Urinary bladder (tissue), 4 donors: Measurements from ENCODE around the gene RFNG. TPM values are rescaled to one million over a fixed set of nuclear protein-coding genes. Genes with fewer than 3 reads are reported as not detected.

Experiments used
- DNase-seq: peaks from one replicate; pipeline ENCODE4 v3.0.0-alpha.2; 2015; ENCODE audit errors: extremely low spot score
- H3K27ac ChIP-seq: one replicate; pipeline ENCODE4 v1.5.1; 2013; ENCODE audit warnings: low read depth, mild to moderate bottlenecking, moderate library complexity
- H3K36me3 ChIP-seq: one replicate; pipeline ENCODE4 v1.6.1; 2013; ENCODE audit warnings: mild to moderate bottlenecking, moderate library complexity; ENCODE audit not compliant: insufficient read depth
- H3K4me1 ChIP-seq: one replicate; pipeline ENCODE4 v1.6.1; 2013; ENCODE audit warnings: mild to moderate bottlenecking, moderate library complexity; ENCODE audit not compliant: insufficient read depth
- H3K4me3 ChIP-seq: one replicate; pipeline ENCODE4 v1.5.1; 2013; ENCODE audit warnings: low read depth, low read length
- WGBS: extraction: QIAGEN DNeasy Blood & Tissue Kit; methylation state at CpG from one replicate; pipeline ENCODE4 v1.1.7; 2013; 5-methylcytosine and 5-hydroxymethylcytosine counted together
- polyA plus RNA-seq: library from polyadenylated mRNA; stranded (reverse); fragments of 200-250 nt; gene quantifications from one replicate; pipeline ENCODE4 v1.2.3, GENCODE V29; 2013
- total RNA-seq: library from RNA; depleted of rRNA; stranded (reverse); fragments of >200 nt; gene quantifications from one replicate; pipeline ENCODE4 v1.2.3, GENCODE V29; 2014
- donor health status: healthy with polysubstance abuse.
- donor health status: healthy.

RFNG gene
- total and polyA plus RNA-seq, 2 donors = 16.5 to 47.0 TPM

DNA sequence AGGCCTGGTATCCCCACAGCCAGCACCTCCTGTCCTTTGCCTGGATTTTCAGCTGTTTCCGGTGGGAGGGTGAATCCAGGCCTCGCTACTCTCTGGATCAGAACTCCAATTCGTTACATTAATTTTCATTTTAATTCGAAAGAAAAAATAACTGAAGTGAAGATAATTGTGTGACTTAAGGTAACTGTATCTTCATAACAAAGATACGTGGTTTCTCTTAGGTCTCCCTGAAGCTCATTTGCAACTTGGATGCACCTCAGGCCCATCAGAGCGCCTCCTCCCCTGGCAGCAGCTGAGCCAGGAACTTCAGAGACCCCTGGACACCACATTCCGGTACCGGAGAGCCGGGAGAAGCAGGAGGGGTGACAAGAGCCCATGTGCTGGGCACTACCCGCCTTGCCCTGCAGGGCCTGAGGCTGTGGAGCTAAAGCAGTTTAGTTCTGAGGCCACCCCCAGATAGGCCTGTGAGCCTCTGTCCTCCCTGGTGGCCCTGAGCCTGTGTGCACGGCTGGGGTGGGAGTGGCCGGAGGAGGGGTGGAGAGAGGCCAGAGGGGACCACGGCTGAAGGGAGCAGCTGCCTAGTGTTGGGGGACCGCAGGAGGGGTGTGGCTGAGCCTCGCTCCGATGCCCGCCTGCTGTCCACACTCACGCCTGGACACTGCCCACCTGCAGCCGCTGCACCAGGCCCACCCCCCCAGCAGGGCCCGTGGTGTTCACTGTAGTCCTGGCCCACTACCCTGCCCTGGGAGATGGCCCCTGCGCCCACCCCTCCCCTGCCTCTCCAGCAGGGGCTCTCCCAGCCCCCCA, 25.4 kb upstream of the RFNG start:
- Histone ChIP-seq H3K27ac (no peak overlapping the region), H3K4me1 (no peaks in the 10 kb centered on the region), H3K36me3 (peaks cover 6% of the 10 kb centered on the region), H3K4me3 (no peak overlapping the region)
- WGBS = 56% methylated on average over 21 of the region's 21 CpGs
- no peak for DNase-seq

DNA sequence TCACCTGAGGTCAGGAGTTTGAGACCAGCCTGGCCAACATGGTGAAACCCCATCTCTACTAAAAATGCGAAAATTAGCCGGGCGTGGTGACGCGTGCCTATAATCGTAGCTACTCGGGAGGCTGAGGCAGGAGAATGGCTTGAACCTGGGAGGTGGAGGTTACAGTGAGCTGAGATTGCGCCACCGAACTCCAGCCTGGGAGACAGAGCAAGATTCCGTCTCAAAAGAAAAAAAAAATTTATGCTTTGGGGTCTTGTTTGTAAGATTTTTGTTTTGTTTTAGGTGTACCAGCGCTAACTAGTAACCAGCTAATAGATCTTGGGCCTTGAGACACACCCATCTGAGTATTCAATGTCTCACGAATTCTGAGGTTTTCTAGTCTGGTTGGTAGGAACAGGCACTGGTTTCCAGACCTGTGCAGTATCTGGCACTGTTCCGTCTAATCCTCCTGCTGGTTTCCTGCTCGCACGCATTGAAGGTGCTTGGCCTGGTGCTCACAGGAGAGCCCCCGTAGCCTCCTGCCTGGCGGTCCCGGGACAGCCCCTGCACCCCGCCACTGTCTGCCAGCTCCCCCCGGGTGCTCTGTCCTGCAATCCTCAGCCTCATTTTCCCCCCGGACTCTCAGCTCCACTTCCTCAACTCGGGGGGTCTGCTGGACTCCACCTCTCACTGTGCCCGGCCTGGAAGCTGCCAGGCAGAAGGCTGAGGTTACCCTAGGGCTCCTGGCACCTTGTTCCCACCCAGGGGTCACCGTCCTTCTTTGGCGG, 24.6 kb upstream of the RFNG start:
- WGBS = 80% methylated on average over 25 of the region's 25 CpGs
- Histone ChIP-seq H3K4me3 (no peak overlapping the region), H3K4me1 (no peaks in the 10 kb centered on the region), H3K27ac (no peak overlapping the region), H3K36me3 (peaks cover 3% of the 10 kb centered on the region)
- DNase-seq = no peak

DNA sequence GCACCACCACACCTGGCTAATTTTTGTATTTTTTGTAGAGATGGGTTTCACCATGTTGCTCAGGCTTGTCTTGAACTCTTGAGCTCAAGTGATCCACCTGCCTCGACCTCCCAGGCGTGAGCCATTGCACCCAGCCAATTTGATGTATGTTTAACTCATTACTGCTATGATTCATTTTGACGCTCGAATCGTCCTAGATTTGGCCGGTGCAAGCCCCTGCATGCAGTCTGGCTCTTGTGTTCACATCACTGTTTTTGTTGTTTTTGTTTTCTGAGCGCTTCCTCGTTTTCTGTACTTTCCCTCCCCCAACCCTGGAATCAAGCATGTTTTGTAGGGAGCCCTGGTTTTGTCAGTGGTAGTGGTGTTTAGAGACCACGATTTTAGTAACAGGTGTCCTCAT, 21.8 kb upstream of the RFNG start:
- Histone ChIP-seq H3K27ac (no peak overlapping the region), H3K4me3 (no peak overlapping the region)
- WGBS = 86% methylated on average over 9 of the region's 9 CpGs

GRCh38 chr17:82072827-82073226, 21.2 kb upstream of the RFNG start:
- WGBS = 83% methylated on average over 6 of the region's 6 CpGs
- DNase-seq = no peak
- Histone ChIP-seq H3K4me3 (no peak overlapping the region), H3K27ac (no peak overlapping the region), H3K4me1 (no peaks in the 10 kb centered on the region), H3K36me3 (no peaks in the 10 kb centered on the region)

More for the DNA sequence above, 21.8 kb upstream of the RFNG start:
- H3K4me1 ChIP-seq = no peaks in the 10 kb centered on the region
- no peaks in the 10 kb centered on the region for H3K36me3 ChIP-seq
- DNase-seq = no peak

GRCh38 chr17:82070611-82071010, 19.0 kb upstream of the RFNG start:
- DNase-seq = no peak
- peaks cover 4% of the 10 kb centered on the region for H3K4me1 ChIP-seq
- H3K4me3 ChIP-seq = no peak overlapping the region
- H3K27ac ChIP-seq = no peak overlapping the region
- H3K36me3 ChIP-seq = no peaks in the 10 kb centered on the region

GRCh38 chr17:82065638-82066303, 14.2 kb upstream of the RFNG start, which contains the start of gene DUS1L:
TSS of gene DUS1L (minus strand) at chr17:82065804. CDS start at chr17:82065059, 745 bp downstream.
- no peak for DNase-seq
- no peaks in the 10 kb centered on the region for H3K36me3 ChIP-seq
- H3K27ac ChIP-seq = peak within 1 kb of the TSS; percentile 87
- H3K4me1 ChIP-seq = peaks cover 4% of the 10 kb centered on the region
- WGBS = 11% methylated on average over 88 of the region's 88 CpGs
- H3K4me3 ChIP-seq = peak within 1 kb of the TSS; percentile 94

GRCh38 chr17:82065193-82065637, 13.6 kb upstream of the RFNG start:
- peak overlapping the region; percentile 94 for H3K4me3 ChIP-seq
- peaks cover 4% of the 10 kb centered on the region for H3K4me1 ChIP-seq
- peak overlapping the region; percentile 45 for H3K27ac ChIP-seq
- H3K36me3 ChIP-seq = no peaks in the 10 kb centered on the region
- DNase-seq = no peak
- 1% methylated on average over 47 of the region's 47 CpGs for WGBS

DNA sequence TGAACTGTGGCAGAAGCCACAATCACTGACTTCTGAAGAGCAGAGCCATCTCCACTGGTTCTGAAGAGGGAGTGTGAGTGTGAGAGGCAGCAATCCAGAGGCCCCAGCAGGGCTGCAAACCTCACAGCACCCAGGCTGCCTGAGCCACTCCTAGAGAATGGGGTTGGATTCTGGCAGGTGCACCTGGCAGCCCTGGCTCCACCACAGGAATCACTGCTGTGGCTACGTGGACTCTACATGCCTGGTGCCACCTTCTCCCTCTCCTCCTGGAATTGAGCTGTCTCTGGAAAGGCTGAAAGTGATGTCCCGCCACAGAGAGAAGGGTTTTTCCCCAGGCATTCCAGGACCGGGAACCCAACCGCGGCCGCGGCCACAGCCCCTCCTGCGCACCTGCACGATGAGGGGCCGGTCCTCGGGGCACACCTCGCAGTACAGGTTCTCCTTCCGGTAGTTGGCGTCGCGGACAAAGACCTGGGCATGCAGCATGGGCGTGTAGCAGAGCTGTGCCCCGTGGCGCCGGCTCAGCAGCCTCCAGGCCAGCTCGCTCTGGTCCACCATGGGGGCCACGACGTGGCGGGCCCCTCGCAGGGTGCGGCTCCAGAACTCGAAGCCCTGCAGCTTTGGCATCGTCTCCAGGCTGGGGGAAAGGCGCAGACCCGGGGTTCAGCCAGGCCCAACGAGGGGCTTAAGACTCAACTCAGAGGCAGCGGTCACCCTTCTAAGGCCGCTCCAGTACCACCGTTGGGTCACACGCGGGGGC, 13.0 kb upstream of the RFNG start:
- DNase-seq = no peak
- Histone ChIP-seq H3K36me3 (no peaks in the 10 kb centered on the region), H3K4me3 (peak overlapping the region; percentile 94), H3K4me1 (peaks cover 4% of the 10 kb centered on the region), H3K27ac (peak overlapping the region; percentile 45)
- 33% methylated on average over 36 of the region's 36 CpGs for whole genome bisulfite sequencing

- WGBS = 80% methylated on average over 20 of the region's 20 CpGs
- Histone ChIP-seq H3K36me3 (peaks cover 2% of the 10 kb centered on the region), H3K27ac (no peak overlapping the region), H3K4me1 (peaks cover 4% of the 10 kb centered on the region), H3K4me3 (no peak overlapping the region)
- DNase-seq = no peak
These were observed 12.1 kb upstream of the RFNG start for GRCh38 chr17:82063424-82064415.

DNA sequence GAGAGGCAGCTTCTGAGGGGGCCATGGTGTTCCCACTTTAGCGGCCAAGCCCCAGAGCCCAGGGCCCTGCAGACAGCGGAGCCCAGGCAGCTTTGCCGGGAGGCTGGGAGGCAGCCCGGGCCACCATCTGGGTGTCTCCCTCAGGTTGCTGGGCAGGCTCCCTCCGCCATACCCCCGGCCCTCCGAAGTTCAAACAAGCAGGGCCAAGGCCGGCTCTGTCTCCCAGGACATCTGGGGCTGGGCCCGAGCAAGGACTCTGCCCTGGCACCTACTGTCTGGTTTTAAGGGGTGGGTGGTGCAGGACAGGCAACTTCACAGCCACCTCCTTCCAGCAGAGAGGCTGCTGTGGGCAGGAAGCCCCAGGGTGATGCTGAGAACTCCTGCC, 11.4 kb upstream of the RFNG start:
- 93% methylated on average over 9 of the region's 9 CpGs for WGBS
- Histone ChIP-seq H3K4me3 (no peak overlapping the region), H3K36me3 (peaks cover 2% of the 10 kb centered on the region), H3K27ac (no peak overlapping the region), H3K4me1 (peaks cover 4% of the 10 kb centered on the region)
- no peak for DNase-seq

GRCh38 chr17:82062076-82062983, 10.7 kb upstream of the RFNG start:
- Histone ChIP-seq H3K27ac (no peak overlapping the region), H3K4me1 (peaks cover 4% of the 10 kb centered on the region), H3K4me3 (no peak overlapping the region), H3K36me3 (peaks cover 2% of the 10 kb centered on the region)
- DNase-seq = no peak
- WGBS = 85% methylated on average over 24 of the region's 24 CpGs
